HEK293 (cell line): ENCODE data around the gene OLA1.

Experiments
- CTCF ChIA-PET: fragments of 350-600 bp; formaldehyde crosslinking; extraction: SDS; loops from one replicate; lab custom pipeline; 2021; ENCODE audit warnings: antibody characterized with exemption; lab: Yijun Ruan, JAX
- POLR2A ChIA-PET: fragments of 300-600 bp; formaldehyde crosslinking; extraction: SDS; loops from one replicate; lab custom pipeline; 2020; ENCODE audit warnings: antibody characterized with exemption, inconsistent platforms; lab: Yijun Ruan, JAX
- H3K27ac ChIP-seq: fragments of 200-500 bp; sonication (Bioruptor generic); 2 replicates; pipeline ENCODE4 v1.5.1; 2014; ENCODE audit warnings: low read depth, low read length, control low read depth, inconsistent platforms; ENCODE audit errors: extremely low read depth
- H3K36me3 ChIP-seq, 2 experiments: fragments of 200-500 bp in 1 of 2; sonication (Bioruptor generic) in 1 of 2; 1 replicate in 1 of 2; 2 replicates in 1 of 2; pipeline ENCODE4 v1.5.1; 2014 to 2017; ENCODE audit warnings: inconsistent platforms in 2 of 2, low read length in 2 of 2; ENCODE audit not compliant: control insufficient read depth in 2 of 2, insufficient read depth in 1 of 2
- H3K4me1 ChIP-seq: fragments of 200-500 bp; sonication (Bioruptor generic); 2 replicates; pipeline ENCODE4 v1.5.1; 2014; ENCODE audit warnings: mild to moderate bottlenecking, low read length, inconsistent platforms; ENCODE audit not compliant: control insufficient read depth, insufficient read depth
- H3K4me3 ChIP-seq: 2 replicates; pipeline ENCODE4 v1.5.1; 2011; ENCODE audit warnings: low read depth, mild to moderate bottlenecking, control low read depth, low read length, moderate library complexity
- H3K9me3 ChIP-seq: fragments of 200-500 bp; sonication (Bioruptor generic); 2 replicates; pipeline ENCODE4 v1.5.1; 2014; ENCODE audit warnings: low read depth, low read length, inconsistent platforms; ENCODE audit not compliant: control insufficient read depth, insufficient read depth
- AEBP2 ChIP-seq: fragments of 450-650 bp; formaldehyde crosslinking; IDR thresholded peaks from 2 replicates; pipeline ENCODE4 v1.5.1; 2016; ENCODE audit warnings: missing biosample characterization, missing genetic modification characterization, borderline replicate concordance
- KLF7 ChIP-seq: fragments of 450-650 bp; formaldehyde crosslinking; IDR thresholded peaks from 2 replicates; pipeline ENCODE4 v1.5.1; 2016; ENCODE audit warnings: missing biosample characterization, missing genetic modification characterization, borderline replicate concordance
- KLF8 ChIP-seq: fragments of 450-650 bp; formaldehyde crosslinking; IDR thresholded peaks from 2 replicates; pipeline ENCODE4 v1.5.1; 2016; ENCODE audit warnings: missing biosample characterization, missing genetic modification characterization
- OVOL3 ChIP-seq: fragments of 450-650 bp; formaldehyde crosslinking; IDR thresholded peaks from 2 replicates; pipeline ENCODE4 v1.5.1; 2016; ENCODE audit warnings: missing biosample characterization, missing genetic modification characterization
- SALL2 ChIP-seq: fragments of 450-650 bp; formaldehyde crosslinking; IDR thresholded peaks from 2 replicates; pipeline ENCODE4 v1.5.0; 2017; ENCODE audit warnings: missing biosample characterization, mild to moderate bottlenecking, missing genetic modification characterization, borderline replicate concordance
- ZFHX2 ChIP-seq: fragments of 450-650 bp; formaldehyde crosslinking; conservative IDR thresholded peaks from 2 replicates; pipeline ENCODE4 v1.5.1; 2016; ENCODE audit warnings: missing biosample characterization, missing genetic modification characterization
- ZNF10 ChIP-seq: fragments of 450-650 bp; formaldehyde crosslinking; IDR thresholded peaks from 2 replicates; pipeline ENCODE4 v1.5.1; 2017; ENCODE audit warnings: missing biosample characterization, missing genetic modification characterization
- ZNF174 ChIP-seq: fragments of 450-650 bp; formaldehyde crosslinking; IDR thresholded peaks from 2 replicates; pipeline ENCODE4 v1.5.0; 2017; ENCODE audit warnings: missing biosample characterization, mild to moderate bottlenecking, missing genetic modification characterization
- ZNF23 ChIP-seq: fragments of 450-650 bp; formaldehyde crosslinking; IDR thresholded peaks from 2 replicates; pipeline ENCODE4 v1.5.1; 2016; ENCODE audit warnings: missing biosample characterization, missing genetic modification characterization, borderline replicate concordance
- ZNF335 ChIP-seq: fragments of 450-650 bp; formaldehyde crosslinking; conservative IDR thresholded peaks from 2 replicates; pipeline ENCODE4 v1.5.1; 2016; ENCODE audit warnings: missing biosample characterization, missing genetic modification characterization
- ZNF366 ChIP-seq: fragments of 450-650 bp; formaldehyde crosslinking; conservative IDR thresholded peaks from 2 replicates; pipeline ENCODE4 v1.5.1; 2016; ENCODE audit warnings: missing biosample characterization, missing genetic modification characterization
- ZNF513 ChIP-seq: fragments of 450-650 bp; IDR thresholded peaks from 2 replicates; pipeline ENCODE4 v1.5.1; 2018; ENCODE audit warnings: missing biosample characterization, missing genetic modification characterization
- ZNF555 ChIP-seq: fragments of 450-650 bp; formaldehyde crosslinking; conservative IDR thresholded peaks from 2 replicates; pipeline ENCODE4 v1.5.1; 2017; ENCODE audit warnings: missing biosample characterization, mild to moderate bottlenecking, missing genetic modification characterization, inconsistent platforms
- ZNF561 ChIP-seq: fragments of 450-650 bp; IDR thresholded peaks from 2 replicates; pipeline ENCODE4 v1.5.1; 2018; ENCODE audit warnings: missing biosample characterization, missing genetic modification characterization, borderline replicate concordance
- ZNF664 ChIP-seq: fragments of 450-650 bp; formaldehyde crosslinking; IDR thresholded peaks from 2 replicates; pipeline ENCODE4 v1.5.1; 2016; ENCODE audit warnings: missing biosample characterization, missing genetic modification characterization
- ZXDB ChIP-seq: fragments of 450-650 bp; formaldehyde crosslinking; IDR thresholded peaks from 2 replicates; pipeline ENCODE4 v1.5.1; 2016; ENCODE audit warnings: missing biosample characterization, missing genetic modification characterization
- TF ChIP-seq, protein P1 (sequence below): fragments of 450-650 bp; formaldehyde crosslinking; IDR thresholded peaks from 2 replicates; pipeline ENCODE4 v1.5.0; 2017; ENCODE audit warnings: missing biosample characterization, missing genetic modification characterization, borderline replicate concordance
- TF ChIP-seq, protein P2 (sequence below): fragments of 450-650 bp; formaldehyde crosslinking; IDR thresholded peaks from 2 replicates; pipeline ENCODE4 v1.5.1; 2016; ENCODE audit warnings: missing biosample characterization, missing genetic modification characterization
- TF ChIP-seq, protein P3 (sequence below): fragments of 450-650 bp; formaldehyde crosslinking; IDR thresholded peaks from 2 replicates; pipeline ENCODE4 v1.5.1; 2016; ENCODE audit warnings: missing biosample characterization, missing genetic modification characterization

The OLA1 gene

DNA sequence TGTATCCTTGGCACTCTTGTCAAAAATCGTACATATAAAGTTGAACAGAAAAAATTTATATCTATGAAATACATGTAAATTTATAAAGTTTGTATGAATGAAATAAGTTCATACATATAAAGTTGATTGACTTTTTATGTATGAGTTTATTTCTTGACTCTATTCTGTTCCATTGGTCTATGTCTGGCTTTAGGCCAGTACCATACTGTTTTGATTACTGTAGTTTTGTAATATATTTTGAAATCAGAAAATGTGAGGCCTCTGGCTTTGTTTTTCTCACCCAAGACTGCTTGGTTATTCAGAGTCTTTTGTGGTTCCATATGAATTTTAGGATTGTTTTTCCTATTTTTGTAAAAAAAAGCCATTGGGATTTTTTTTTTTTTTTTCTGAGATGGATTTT is 44.6 kb upstream of the OLA1 start (continued):
- TF ChIP-seq, protein P1, sequence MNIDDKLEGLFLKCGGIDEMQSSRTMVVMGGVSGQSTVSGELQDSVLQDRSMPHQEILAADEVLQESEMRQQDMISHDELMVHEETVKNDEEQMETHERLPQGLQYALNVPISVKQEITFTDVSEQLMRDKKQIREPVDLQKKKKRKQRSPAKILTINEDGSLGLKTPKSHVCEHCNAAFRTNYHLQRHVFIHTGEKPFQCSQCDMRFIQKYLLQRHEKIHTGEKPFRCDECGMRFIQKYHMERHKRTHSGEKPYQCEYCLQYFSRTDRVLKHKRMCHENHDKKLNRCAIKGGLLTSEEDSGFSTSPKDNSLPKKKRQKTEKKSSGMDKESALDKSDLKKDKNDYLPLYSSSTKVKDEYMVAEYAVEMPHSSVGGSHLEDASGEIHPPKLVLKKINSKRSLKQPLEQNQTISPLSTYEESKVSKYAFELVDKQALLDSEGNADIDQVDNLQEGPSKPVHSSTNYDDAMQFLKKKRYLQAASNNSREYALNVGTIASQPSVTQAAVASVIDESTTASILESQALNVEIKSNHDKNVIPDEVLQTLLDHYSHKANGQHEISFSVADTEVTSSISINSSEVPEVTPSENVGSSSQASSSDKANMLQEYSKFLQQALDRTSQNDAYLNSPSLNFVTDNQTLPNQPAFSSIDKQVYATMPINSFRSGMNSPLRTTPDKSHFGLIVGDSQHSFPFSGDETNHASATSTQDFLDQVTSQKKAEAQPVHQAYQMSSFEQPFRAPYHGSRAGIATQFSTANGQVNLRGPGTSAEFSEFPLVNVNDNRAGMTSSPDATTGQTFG (tag by site-specific recombination) = no peak
- TF ChIP-seq AEBP2 (tag by site-specific recombination) = no peak

GRCh38 chr2:174286172-174286571 is 37.8 kb upstream of the OLA1 start:
- TF ChIP-seq KLF7 (no peak), ZFHX2 (tag by site-specific recombination) (no peak), ZNF366 (tag by site-specific recombination) (no peak), KLF8 (tag by site-specific recombination) (no peak), ZNF513 (tag by site-specific recombination) (no peak), ZXDB (tag by site-specific recombination) (no peak), ZNF10 (no peak), ZNF23 (no peak), ZNF335 (tag by site-specific recombination) (no peak), ZNF664 (no peak), ZNF561 (tag by site-specific recombination) (no peak), ZNF174 (no peak), OVOL3 (tag by site-specific recombination) (no peak), ZNF555 (tag by site-specific recombination) (no peak), SALL2 (tag by site-specific recombination) (no peak)
- TF ChIP-seq, protein P2, sequence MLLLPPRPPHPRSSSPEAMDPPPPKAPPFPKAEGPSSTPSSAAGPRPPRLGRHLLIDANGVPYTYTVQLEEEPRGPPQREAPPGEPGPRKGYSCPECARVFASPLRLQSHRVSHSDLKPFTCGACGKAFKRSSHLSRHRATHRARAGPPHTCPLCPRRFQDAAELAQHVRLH (tag by site-specific recombination) = no peak
- TF ChIP-seq, protein P3, sequence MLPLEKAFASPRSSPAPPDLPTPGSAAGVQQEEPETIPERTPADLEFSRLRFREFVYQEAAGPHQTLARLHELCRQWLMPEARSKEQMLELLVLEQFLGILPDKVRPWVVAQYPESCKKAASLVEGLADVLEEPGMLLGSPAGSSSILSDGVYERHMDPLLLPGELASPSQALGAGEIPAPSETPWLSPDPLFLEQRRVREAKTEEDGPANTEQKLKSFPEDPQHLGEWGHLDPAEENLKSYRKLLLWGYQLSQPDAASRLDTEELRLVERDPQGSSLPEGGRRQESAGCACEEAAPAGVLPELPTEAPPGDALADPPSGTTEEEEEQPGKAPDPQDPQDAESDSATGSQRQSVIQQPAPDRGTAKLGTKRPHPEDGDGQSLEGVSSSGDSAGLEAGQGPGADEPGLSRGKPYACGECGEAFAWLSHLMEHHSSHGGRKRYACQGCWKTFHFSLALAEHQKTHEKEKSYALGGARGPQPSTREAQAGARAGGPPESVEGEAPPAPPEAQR (tag by site-specific recombination) = no peak
- POLR2A ChIA-PET = no interaction called here

More at GRCh38 chr2:174286172-174286571, 37.8 kb upstream of the OLA1 start:
- Histone ChIP-seq H3K4me3 (no peak overlapping the region), H3K4me1 (no peaks in the 10 kb centered on the region), H3K9me3 (no peaks in the 10 kb centered on the region), H3K27ac (no peak overlapping the region), H3K36me3 (no peaks in the 10 kb centered on the region)
- CTCF ChIA-PET = no interaction called here
